Mesenchymal stem cell (in vitro differentiated cells and primary cell): ENCODE results near the gene ERC2.
A peak's percentile ranks its signal among the peaks of the same experiment; 100 is the strongest.

Experiments used
- DNase-seq: peaks from one replicate; pipeline ENCODE4 v3.0.0-alpha.2; 2013
- H2AFZ ChIP-seq: one replicate; pipeline ENCODE4 v1.6.1; 2013; ENCODE audit warnings: low read depth, mild to moderate bottlenecking, control low read depth, inconsistent platforms, low read length, moderate library complexity
- H2AK5ac ChIP-seq: 2 replicates; pipeline ENCODE4 v1.6.1; 2013; ENCODE audit warnings: low read length, moderate library complexity, mild to moderate bottlenecking, inconsistent platforms; ENCODE audit not compliant: severe bottlenecking
- H2BK120ac ChIP-seq: one replicate; pipeline ENCODE4 v1.6.1; 2013; ENCODE audit warnings: low read depth, mild to moderate bottlenecking, inconsistent platforms, low read length, moderate library complexity
- H2BK12ac ChIP-seq, 2 experiments: one replicate each; pipeline ENCODE4 v1.6.1; 2013; ENCODE audit warnings: inconsistent platforms in 2 of 2, low read length in 2 of 2, mild to moderate bottlenecking in 2 of 2, moderate library complexity in 2 of 2, control low read depth in 1 of 2
- H2BK15ac ChIP-seq: one replicate; pipeline ENCODE4 v1.6.1; 2013; ENCODE audit warnings: mild to moderate bottlenecking, low read depth, inconsistent platforms; ENCODE audit not compliant: poor library complexity, severe bottlenecking
- H2BK5ac ChIP-seq: 2 replicates; pipeline ENCODE4 v1.6.1; 2013; ENCODE audit warnings: low read depth, mild to moderate bottlenecking, low read length, control low read depth, inconsistent platforms; ENCODE audit not compliant: poor library complexity, severe bottlenecking
- H3K14ac ChIP-seq, 2 experiments: one replicate each; pipeline ENCODE4 v1.6.1; 2013; ENCODE audit warnings: inconsistent platforms in 2 of 2, low read length in 2 of 2, control low read depth in 1 of 2, mild to moderate bottlenecking in 1 of 2, moderate library complexity in 1 of 2
- H3K18ac ChIP-seq, 2 experiments: one replicate each; pipeline ENCODE4 v1.6.1; 2013; ENCODE audit warnings: inconsistent platforms in 2 of 2, low read length in 2 of 2, control low read depth in 1 of 2, low read depth in 1 of 2, mild to moderate bottlenecking in 1 of 2
- H3K23ac ChIP-seq, 2 experiments: one replicate each; pipeline ENCODE4 v1.6.1; 2013; ENCODE audit warnings: inconsistent platforms in 2 of 2, low read length in 2 of 2, mild to moderate bottlenecking in 2 of 2, moderate library complexity in 2 of 2, control low read depth in 1 of 2
- H3K27ac ChIP-seq: 2 replicates; pipeline ENCODE4 v1.5.1; 2013; ENCODE audit warnings: mild to moderate bottlenecking, moderate library complexity, low read length, control low read depth, inconsistent platforms; ENCODE audit not compliant: poor library complexity, severe bottlenecking
- H3K27me3 ChIP-seq, 2 experiments: 2 replicates each; pipeline versions ENCODE4 v1.6.1 to v1.7.0; 2013; ENCODE audit warnings: low read length in 2 of 2, mild to moderate bottlenecking in 2 of 2, moderate library complexity in 2 of 2, control low read depth in 1 of 2, inconsistent platforms in 1 of 2; ENCODE audit not compliant: control insufficient read depth in 1 of 2, insufficient read depth in 1 of 2
- H3K36me3 ChIP-seq, 2 experiments: 2 replicates each; pipeline versions ENCODE4 v1.6.1 to v1.7.0; 2013; ENCODE audit warnings: low read length in 2 of 2, control low read depth in 1 of 2, inconsistent platforms in 1 of 2, low read depth in 1 of 2, mild to moderate bottlenecking in 1 of 2; ENCODE audit not compliant: insufficient read depth in 2 of 2, control insufficient read depth in 1 of 2
- H3K4ac ChIP-seq, 2 experiments: one replicate each; pipeline ENCODE4 v1.6.1; 2013; ENCODE audit warnings: inconsistent platforms in 2 of 2, low read length in 2 of 2, mild to moderate bottlenecking in 2 of 2, moderate library complexity in 2 of 2, control low read depth in 1 of 2, low read depth in 1 of 2
- H3K4me1 ChIP-seq: 2 replicates; pipeline ENCODE4 v1.6.1; 2013; ENCODE audit warnings: low read depth, low read length, control low read depth; ENCODE audit not compliant: control insufficient read depth, insufficient read depth
- H3K4me2 ChIP-seq: 2 replicates; pipeline ENCODE4 v1.6.1; 2013; ENCODE audit warnings: low read length, mild to moderate bottlenecking, inconsistent platforms; ENCODE audit not compliant: poor library complexity, severe bottlenecking
- H3K4me3 ChIP-seq, 2 experiments: 2 replicates each; pipeline versions ENCODE4 v1.5.1 to v1.7.0; 2013; ENCODE audit warnings: low read length in 2 of 2, mild to moderate bottlenecking in 2 of 2, control low read depth in 1 of 2, low read depth in 1 of 2; ENCODE audit not compliant: insufficient read depth in 1 of 2
- H3K79me1 ChIP-seq: replicated peaks from 2 replicates; pipeline ENCODE4 v1.6.1; 2013; ENCODE audit warnings: mild to moderate bottlenecking, control low read depth, low read length, inconsistent platforms; ENCODE audit not compliant: poor library complexity, severe bottlenecking
- H3K9ac ChIP-seq: 2 replicates; pipeline ENCODE4 v1.7.0; 2013; ENCODE audit warnings: mild to moderate bottlenecking, low read length, moderate library complexity
- H3K9me3 ChIP-seq: 2 replicates; pipeline ENCODE4 v1.7.0; 2013; ENCODE audit warnings: mild to moderate bottlenecking, low read length; ENCODE audit not compliant: control insufficient read depth
- H4K8ac ChIP-seq: one replicate; pipeline ENCODE4 v1.6.1; 2013; ENCODE audit warnings: inconsistent platforms, mild to moderate bottlenecking, low read length, moderate library complexity
- H4K91ac ChIP-seq: one replicate; pipeline ENCODE4 v1.6.1; 2013; ENCODE audit warnings: mild to moderate bottlenecking, low read length, inconsistent platforms
- WGBS: methylation state at CpG from one replicate; pipeline ENCODE4 v1.1.7; 2013; ENCODE audit warnings: mixed read lengths; 5-methylcytosine and 5-hydroxymethylcytosine counted together

The ERC2 gene

DNA sequence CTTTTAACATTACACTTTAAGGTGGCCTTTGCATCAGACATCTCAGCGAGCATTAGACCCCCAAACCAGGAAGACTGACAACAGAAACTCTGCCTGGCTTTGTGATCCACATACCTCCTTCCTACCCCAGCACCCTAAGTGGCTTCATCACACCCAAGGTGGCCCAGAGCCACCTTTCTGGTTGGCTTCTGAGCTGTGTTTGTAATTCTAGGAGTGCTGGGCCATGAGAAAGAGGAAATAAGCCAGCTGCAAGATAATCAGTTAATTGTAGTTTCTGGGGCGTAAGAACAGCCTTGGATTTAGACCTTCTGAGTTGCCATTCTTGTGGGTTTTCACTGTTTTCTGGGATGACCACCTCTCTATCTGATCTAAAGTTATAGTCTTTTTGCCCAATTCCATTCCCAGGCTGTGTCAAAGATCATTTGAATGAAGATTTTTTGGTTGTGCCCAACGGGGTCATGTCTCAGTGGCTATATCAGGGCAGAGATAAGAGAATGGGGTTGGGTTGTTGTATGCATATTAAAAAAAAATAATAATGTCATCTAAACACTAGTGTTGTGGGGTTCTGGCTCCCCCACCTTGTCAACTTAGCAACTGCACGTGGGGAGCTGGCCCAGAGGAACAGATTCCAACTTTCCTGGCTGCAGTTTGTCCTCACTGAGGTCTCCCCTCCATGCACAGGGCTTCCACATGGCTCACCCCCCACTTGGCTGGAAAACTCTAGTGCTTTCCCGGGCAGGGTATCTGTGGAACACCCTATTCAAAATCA, 746.4 kb downstream of the ERC2 start:
- H2AFZ ChIP-seq, result no peak overlapping the region

DNA sequence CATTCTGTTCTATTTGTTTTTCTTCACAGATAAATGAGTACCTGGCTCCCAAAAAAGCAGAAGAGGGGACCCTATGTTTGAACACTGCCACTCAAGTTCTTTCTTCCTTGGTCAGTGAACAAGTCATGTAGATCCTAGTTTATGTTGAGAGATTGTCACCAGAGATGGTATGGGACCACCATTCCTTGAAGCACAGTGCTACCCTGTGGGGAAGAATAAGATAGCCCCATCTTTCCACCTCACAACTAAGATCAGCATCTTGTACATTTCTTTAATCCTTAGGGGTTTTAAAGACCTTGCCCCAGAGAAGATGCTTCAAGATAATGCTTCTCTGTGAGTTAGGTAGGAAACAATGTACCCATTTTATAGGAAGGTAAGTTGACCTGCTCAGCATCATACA, 747.7 kb downstream of the ERC2 start:
- H3K79me1 ChIP-seq, result no peaks in the 10 kb centered on the region
- no peak overlapping the region for H2BK120ac ChIP-seq
- no peak overlapping the region for H3K4me2 ChIP-seq
- no peak overlapping the region for H3K9ac ChIP-seq
- H3K23ac ChIP-seq, result no peak overlapping the region
- no peak overlapping the region for H4K8ac ChIP-seq
- H4K91ac ChIP-seq, result no peak overlapping the region
- no peak overlapping the region for H3K14ac ChIP-seq
- no peaks in the 10 kb centered on the region for H3K9me3 ChIP-seq
- H3K27me3 ChIP-seq, result peaks cover 0 to 28% of the 10 kb centered on the region in 2 experiments
- H3K4me3 ChIP-seq, result no peak overlapping the region
- H2BK5ac ChIP-seq, result no peak overlapping the region
- peak; percentile 62 for DNase-seq
- no peak overlapping the region for H2AK5ac ChIP-seq
- H3K4ac ChIP-seq, result no peak overlapping the region
- H3K4me1 ChIP-seq, result no peaks in the 10 kb centered on the region
- H2BK12ac ChIP-seq, result peak overlapping the region in 1 of 2 experiments; percentile 3
- H2BK15ac ChIP-seq, result no peak overlapping the region
- no peaks in the 10 kb centered on the region for H3K36me3 ChIP-seq
- no peak overlapping the region for H2AFZ ChIP-seq
- no peak overlapping the region for H3K18ac ChIP-seq
- no peak overlapping the region for H3K27ac ChIP-seq

More for the DNA sequence above, 746.4 kb downstream of the ERC2 start:
- DNase-seq, result peak; percentile 59
- Histone ChIP-seq H4K8ac (no peak overlapping the region), H3K27me3 (peaks cover 0 to 36% of the 10 kb centered on the region in 2 experiments), H2BK5ac (no peak overlapping the region), H3K4me2 (no peak overlapping the region), H2BK120ac (peak overlapping the region; percentile 22), H3K14ac (no peak overlapping the region), H3K4me3 (no peak overlapping the region), H3K27ac (no peak overlapping the region), H4K91ac (no peak overlapping the region), H3K79me1 (no peaks in the 10 kb centered on the region), H3K23ac (no peak overlapping the region), H3K4me1 (no peaks in the 10 kb centered on the region), H3K4ac (peak overlapping the region in 1 of 2 experiments; percentile 32), H2BK15ac (peak overlapping the region; percentile 91), H3K36me3 (no peaks in the 10 kb centered on the region), H3K9ac (no peak overlapping the region), H2AK5ac (no peak overlapping the region), H3K18ac (peak overlapping the region in 1 of 2 experiments; percentile 61), H3K9me3 (no peaks in the 10 kb centered on the region), H2BK12ac (peak overlapping the region; percentile 49 to 80)
- WGBS, result 66% methylated on average over 4 of the region's 5 CpGs

DNA sequence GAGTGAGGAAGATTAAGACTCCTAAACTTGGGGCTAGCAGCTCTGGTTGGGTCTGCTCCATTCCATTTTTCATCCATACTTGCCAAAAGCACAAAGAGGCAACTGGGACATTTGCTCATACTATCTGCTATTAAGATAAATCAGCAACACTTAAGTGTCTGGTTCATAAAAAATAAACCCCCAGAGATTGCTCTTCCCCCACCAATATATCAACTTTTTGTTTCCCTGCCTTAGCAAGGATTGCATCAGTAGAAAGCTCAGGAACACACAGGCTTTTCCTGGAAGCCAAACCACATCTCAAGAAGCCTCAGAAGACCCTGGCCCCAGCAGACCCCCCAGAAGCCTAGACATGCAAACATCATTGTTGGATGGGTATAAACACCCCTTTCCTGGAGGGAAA, 748.8 kb downstream of the ERC2 start:
- peaks cover 0 to 19% of the 10 kb centered on the region in 2 experiments for H3K27me3 ChIP-seq
- no peak overlapping the region for H3K9ac ChIP-seq
- H3K23ac ChIP-seq, result no peak overlapping the region
- H2BK15ac ChIP-seq, result no peak overlapping the region
- H3K4me2 ChIP-seq, result no peak overlapping the region
- H2BK5ac ChIP-seq, result no peak overlapping the region
- H2AK5ac ChIP-seq, result no peak overlapping the region
- peak overlapping the region in 1 of 2 experiments; percentile 24 for H3K4ac ChIP-seq
- peak overlapping the region in 1 of 2 experiments; percentile 75 for H2BK12ac ChIP-seq
- no peaks in the 10 kb centered on the region for H3K36me3 ChIP-seq
- no peak overlapping the region for H2AFZ ChIP-seq
- no peaks in the 10 kb centered on the region for H3K9me3 ChIP-seq
- H3K27ac ChIP-seq, result no peak overlapping the region
- no peak overlapping the region for H4K91ac ChIP-seq
- peak overlapping the region in 1 of 2 experiments; percentile 81 for H3K18ac ChIP-seq
- no peak overlapping the region for H4K8ac ChIP-seq
- no peak overlapping the region for H3K14ac ChIP-seq
- H2BK120ac ChIP-seq, result peak overlapping the region; percentile 39
- peak; percentile 41 for DNase-seq
- no peaks in the 10 kb centered on the region for H3K4me1 ChIP-seq
- no peak overlapping the region for H3K4me3 ChIP-seq
- no peaks in the 10 kb centered on the region for H3K79me1 ChIP-seq

DNA sequence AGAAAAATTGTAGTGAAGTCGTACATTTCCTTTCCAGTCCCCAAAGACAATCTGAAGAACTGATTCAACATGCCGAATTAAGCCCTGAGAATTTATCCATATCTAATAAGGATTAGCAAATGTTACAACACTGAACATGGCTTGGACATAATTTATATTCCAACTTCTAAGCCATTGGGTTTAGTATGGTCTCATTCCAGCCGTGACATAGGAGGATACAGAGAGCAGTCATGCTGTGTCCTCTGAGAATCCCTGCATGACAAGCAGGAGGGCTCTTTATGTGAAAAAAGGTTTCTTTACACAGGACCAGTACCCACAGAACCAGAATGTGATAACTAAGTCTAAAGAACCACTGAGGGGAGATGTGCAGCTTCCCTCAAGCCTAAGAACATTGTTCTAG, 749.3 kb downstream of the ERC2 start:
- no peak overlapping the region for H3K23ac ChIP-seq
- no peak overlapping the region for H3K9ac ChIP-seq
- no peak overlapping the region for H2AFZ ChIP-seq
- peak overlapping the region; percentile 35 for H4K8ac ChIP-seq
- no peak overlapping the region for H3K4me3 ChIP-seq
- no peaks in the 10 kb centered on the region for H3K36me3 ChIP-seq
- DNase-seq, result no peak
- no peaks in the 10 kb centered on the region for H3K9me3 ChIP-seq
- peak overlapping the region in 1 of 2 experiments; percentile 24 for H3K4ac ChIP-seq
- H3K4me2 ChIP-seq, result no peak overlapping the region
- 62% methylated on average over 2 of the region's 3 CpGs for WGBS
- H3K27me3 ChIP-seq, result peaks cover 0 to 19% of the 10 kb centered on the region in 2 experiments
- H2BK120ac ChIP-seq, result peak overlapping the region; percentile 39
- H2BK15ac ChIP-seq, result no peak overlapping the region
- no peaks in the 10 kb centered on the region for H3K79me1 ChIP-seq
- H4K91ac ChIP-seq, result no peak overlapping the region
- peak overlapping the region; percentile 76 to 81 for H3K18ac ChIP-seq
- peak overlapping the region; percentile 10 to 75 for H2BK12ac ChIP-seq
- no peak overlapping the region for H2AK5ac ChIP-seq
- no peak overlapping the region for H3K14ac ChIP-seq
- H2BK5ac ChIP-seq, result no peak overlapping the region
- no peaks in the 10 kb centered on the region for H3K4me1 ChIP-seq
- no peak overlapping the region for H3K27ac ChIP-seq
